SK-N-SH treated with all-trans-retinoic acid at 6 μM for 48 hours (cell line): ENCODE measurements around the gene HDC.

Experiments
- ATAC-seq: fragments of 200-7000 bp; cut with Tn5 transposase; 3 replicates; pipeline ENCODE4 v1.9.1; 2020; ENCODE audit warnings: mild to moderate bottlenecking, moderate library complexity
- ARNTL ChIP-seq: fragments of 450-650 bp; formaldehyde crosslinking; IDR thresholded peaks from 2 replicates; pipeline ENCODE4 v1.5.0; 2020; ENCODE audit warnings: low read depth, mild to moderate bottlenecking, moderate library complexity, borderline replicate concordance
- BACH2 ChIP-seq: fragments of 250-450 bp; sonication (Bioruptor Pico); IDR thresholded peaks from 2 replicates; pipeline ENCODE4 v1.9.0; 2021; ENCODE audit warnings: mild to moderate bottlenecking, borderline replicate concordance
- CSDC2 ChIP-seq: fragments of 250-450 bp; sonication (Bioruptor Pico); IDR thresholded peaks from 2 replicates; pipeline ENCODE4 v1.5.0; 2020; ENCODE audit warnings: mild to moderate bottlenecking, moderate library complexity
- ESRRG ChIP-seq: fragments of 250-450 bp; sonication (Bioruptor Pico); IDR thresholded peaks from 2 replicates; pipeline ENCODE4 v1.6.1; 2021; ENCODE audit warnings: mild to moderate bottlenecking
- GLIS3 ChIP-seq: fragments of 250-450 bp; sonication (Bioruptor Pico); IDR thresholded peaks from 2 replicates; pipeline ENCODE4 v1.5.0; 2020; ENCODE audit warnings: mild to moderate bottlenecking, moderate library complexity
- ISL1 ChIP-seq: fragments of 250-450 bp; sonication (Bioruptor Pico); IDR thresholded peaks from 2 replicates; pipeline ENCODE4 v2.1.2; 2022; ENCODE audit warnings: mild to moderate bottlenecking, moderate library complexity
- OSR1 ChIP-seq: fragments of 250-450 bp; sonication (Bioruptor Pico); IDR thresholded peaks from 2 replicates; pipeline ENCODE4 v1.8.0; 2022; ENCODE audit warnings: moderate library complexity, mild to moderate bottlenecking, inconsistent platforms
- PATZ1 ChIP-seq: fragments of 250-450 bp; sonication (Bioruptor Pico); IDR thresholded peaks from 2 replicates; pipeline ENCODE4 v1.8.0; 2020; ENCODE audit warnings: mild to moderate bottlenecking, moderate library complexity, borderline replicate concordance
- RARB ChIP-seq: fragments of 250-450 bp; sonication (Bioruptor Pico); IDR thresholded peaks from 2 replicates; pipeline ENCODE4 v1.8.0; 2021; ENCODE audit warnings: mild to moderate bottlenecking, moderate library complexity
- SNAI2 ChIP-seq: fragments of 250-450 bp; sonication (Bioruptor Pico); IDR thresholded peaks from 2 replicates; pipeline ENCODE4 v1.5.0; 2020; ENCODE audit warnings: mild to moderate bottlenecking, moderate library complexity
- TCF4 ChIP-seq: fragments of 250-450 bp; sonication (Bioruptor Pico); IDR thresholded peaks from 2 replicates; pipeline ENCODE4 v1.8.0; 2021; ENCODE audit warnings: mild to moderate bottlenecking, moderate library complexity, borderline replicate concordance
- TOX ChIP-seq: fragments of 250-450 bp; sonication (Bioruptor Pico); IDR thresholded peaks from 2 replicates; pipeline ENCODE4 v1.8.0; 2021; ENCODE audit warnings: mild to moderate bottlenecking, moderate library complexity, borderline replicate concordance
- TSHZ2 ChIP-seq: fragments of 250-450 bp; sonication (Bioruptor Pico); IDR thresholded peaks from 2 replicates; pipeline ENCODE4 v1.5.0; 2020; ENCODE audit warnings: mild to moderate bottlenecking, moderate library complexity
- ZFP30 ChIP-seq: fragments of 450-650 bp; formaldehyde crosslinking; IDR thresholded peaks from 2 replicates; pipeline ENCODE4 v1.5.0; 2022; ENCODE audit warnings: mild to moderate bottlenecking, moderate library complexity
- ZNF565 ChIP-seq: fragments of 450-650 bp; formaldehyde crosslinking; conservative IDR thresholded peaks from 2 replicates; pipeline ENCODE4 v1.5.0; 2020; ENCODE audit warnings: low read depth, mild to moderate bottlenecking, moderate library complexity
- ZNF70 ChIP-seq: fragments of 450-650 bp; formaldehyde crosslinking; IDR thresholded peaks from 2 replicates; pipeline ENCODE4 v1.5.0; 2020; ENCODE audit warnings: mild to moderate bottlenecking, moderate library complexity
- ZNF8 ChIP-seq: fragments of 450-650 bp; formaldehyde crosslinking; IDR thresholded peaks from 2 replicates; pipeline ENCODE4 v1.5.0; 2020; ENCODE audit warnings: mild to moderate bottlenecking, moderate library complexity
- TF ChIP-seq, protein P1 (sequence below): fragments of 250-450 bp; sonication (Bioruptor Pico); IDR thresholded peaks from 2 replicates; pipeline ENCODE4 v1.5.1; 2020; ENCODE audit warnings: low read depth, mild to moderate bottlenecking, moderate library complexity
- TF ChIP-seq, protein P2 (sequence below): fragments of 250-450 bp; sonication (Bioruptor Pico); IDR thresholded peaks from 2 replicates; pipeline ENCODE4 v1.5.1; 2021; ENCODE audit warnings: mild to moderate bottlenecking, moderate library complexity
- TF ChIP-seq, protein P3 (sequence below): fragments of 250-450 bp; sonication (Bioruptor Pico); IDR thresholded peaks from 2 replicates; pipeline ENCODE4 v1.8.0; 2021; ENCODE audit warnings: low read depth, mild to moderate bottlenecking, moderate library complexity, borderline replicate concordance

HDC gene

DNA sequence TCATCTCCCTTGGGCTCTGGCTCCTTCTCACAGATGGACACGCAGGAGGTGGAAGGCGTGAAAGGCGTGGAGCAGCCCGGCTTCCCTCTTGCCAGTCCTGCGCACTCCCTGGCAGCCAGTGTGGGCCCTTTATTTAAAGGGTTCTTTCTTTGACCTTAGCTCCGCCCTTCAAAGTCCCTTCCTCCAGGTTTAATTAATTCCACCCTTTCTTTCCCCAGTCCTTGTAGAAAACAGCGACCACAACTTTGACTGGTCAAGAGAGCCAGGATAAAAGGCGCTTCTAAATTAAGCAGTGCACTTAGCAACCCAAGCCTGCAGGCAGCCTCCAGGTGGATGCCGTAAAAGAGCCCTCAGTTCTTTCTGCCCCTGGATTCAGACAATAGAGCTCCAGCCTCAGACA lies at the start of gene HDC:
TSS of gene HDC (minus strand) at position 107 of the 400 bp plus-strand sequence. CDS start at position 4, 103 bp downstream.
- TF ChIP-seq, protein P1, sequence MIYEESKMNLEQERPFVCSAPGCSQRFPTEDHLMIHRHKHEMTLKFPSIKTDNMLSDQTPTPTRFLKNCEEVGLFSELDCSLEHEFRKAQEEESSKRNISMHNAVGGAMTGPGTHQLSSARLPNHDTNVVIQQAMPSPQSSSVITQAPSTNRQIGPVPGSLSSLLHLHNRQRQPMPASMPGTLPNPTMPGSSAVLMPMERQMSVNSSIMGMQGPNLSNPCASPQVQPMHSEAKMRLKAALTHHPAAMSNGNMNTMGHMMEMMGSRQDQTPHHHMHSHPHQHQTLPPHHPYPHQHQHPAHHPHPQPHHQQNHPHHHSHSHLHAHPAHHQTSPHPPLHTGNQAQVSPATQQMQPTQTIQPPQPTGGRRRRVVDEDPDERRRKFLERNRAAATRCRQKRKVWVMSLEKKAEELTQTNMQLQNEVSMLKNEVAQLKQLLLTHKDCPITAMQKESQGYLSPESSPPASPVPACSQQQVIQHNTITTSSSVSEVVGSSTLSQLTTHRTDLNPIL (CRISPR knock-in tag): no peak
- TF ChIP-seq GLIS3 (CRISPR knock-in tag): no peak
- no peak for TF ChIP-seq TOX (CRISPR knock-in tag)
- no peak for TF ChIP-seq ZNF70 (CRISPR knock-in tag)
- TF ChIP-seq ESRRG: no peak
- TF ChIP-seq SNAI2 (CRISPR knock-in tag): no peak
- TF ChIP-seq TCF4 (CRISPR knock-in tag): no peak
- TF ChIP-seq ZNF8: no peak
- TF ChIP-seq, protein P2, sequence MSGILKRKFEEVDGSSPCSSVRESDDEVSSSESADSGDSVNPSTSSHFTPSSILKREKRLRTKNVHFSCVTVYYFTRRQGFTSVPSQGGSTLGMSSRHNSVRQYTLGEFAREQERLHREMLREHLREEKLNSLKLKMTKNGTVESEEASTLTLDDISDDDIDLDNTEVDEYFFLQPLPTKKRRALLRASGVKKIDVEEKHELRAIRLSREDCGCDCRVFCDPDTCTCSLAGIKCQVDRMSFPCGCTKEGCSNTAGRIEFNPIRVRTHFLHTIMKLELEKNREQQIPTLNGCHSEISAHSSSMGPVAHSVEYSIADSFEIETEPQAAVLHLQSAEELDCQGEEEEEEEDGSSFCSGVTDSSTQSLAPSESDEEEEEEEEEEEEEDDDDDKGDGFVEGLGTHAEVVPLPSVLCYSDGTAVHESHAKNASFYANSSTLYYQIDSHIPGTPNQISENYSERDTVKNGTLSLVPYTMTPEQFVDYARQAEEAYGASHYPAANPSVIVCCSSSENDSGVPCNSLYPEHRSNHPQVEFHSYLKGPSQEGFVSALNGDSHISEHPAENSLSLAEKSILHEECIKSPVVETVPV: no peak
- no peak for TF ChIP-seq TSHZ2
- no peak for TF ChIP-seq BACH2 (CRISPR knock-in tag)
- TF ChIP-seq OSR1: no peak
- TF ChIP-seq ARNTL: no peak
- no peak for TF ChIP-seq ISL1
- no peak for TF ChIP-seq ZNF565 (CRISPR knock-in tag)
- no peak for TF ChIP-seq RARB
- TF ChIP-seq, all 23 proteins: peak for 0
- no peak for ATAC-seq

DNA sequence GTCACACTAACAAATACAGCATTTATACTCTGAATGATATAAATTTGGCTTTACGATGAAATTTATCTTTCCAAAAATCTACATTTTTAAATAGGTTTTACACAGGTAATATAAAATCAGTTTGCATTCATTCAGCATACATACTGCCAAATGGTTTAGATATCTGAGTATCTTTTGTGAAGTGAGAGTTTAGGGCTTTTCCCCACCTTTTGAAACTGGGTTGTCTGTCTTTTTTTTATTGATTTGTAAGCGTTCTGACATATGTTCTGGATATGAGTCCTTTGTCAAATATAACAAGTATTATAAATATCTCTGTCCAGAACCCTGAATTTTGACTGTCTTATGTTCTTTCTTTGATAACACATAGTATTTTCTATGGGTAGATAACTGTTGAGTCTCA lies 47.1 kb upstream of the HDC start:
- ATAC-seq: no peak
- TF ChIP-seq ARNTL (no peak), ZFP30 (CRISPR knock-in tag) (no peak), SNAI2 (CRISPR knock-in tag) (no peak), PATZ1 (no peak), OSR1 (no peak), TOX (CRISPR knock-in tag) (no peak)
- TF ChIP-seq, protein P1 (CRISPR knock-in tag): no peak
- TF ChIP-seq, protein P3, sequence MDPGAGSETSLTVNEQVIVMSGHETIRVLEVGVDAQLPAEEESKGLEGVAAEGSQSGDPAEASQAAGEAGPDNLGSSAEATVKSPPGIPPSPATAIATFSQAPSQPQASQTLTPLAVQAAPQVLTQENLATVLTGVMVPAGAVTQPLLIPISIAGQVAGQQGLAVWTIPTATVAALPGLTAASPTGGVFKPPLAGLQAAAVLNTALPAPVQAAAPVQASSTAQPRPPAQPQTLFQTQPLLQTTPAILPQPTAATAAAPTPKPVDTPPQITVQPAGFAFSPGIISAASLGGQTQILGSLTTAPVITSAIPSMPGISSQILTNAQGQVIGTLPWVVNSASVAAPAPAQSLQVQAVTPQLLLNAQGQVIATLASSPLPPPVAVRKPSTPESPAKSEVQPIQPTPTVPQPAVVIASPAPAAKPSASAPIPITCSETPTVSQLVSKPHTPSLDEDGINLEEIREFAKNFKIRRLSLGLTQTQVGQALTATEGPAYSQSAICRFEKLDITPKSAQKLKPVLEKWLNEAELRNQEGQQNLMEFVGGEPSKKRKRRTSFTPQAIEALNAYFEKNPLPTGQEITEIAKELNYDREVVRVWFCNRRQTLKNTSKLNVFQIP (CRISPR knock-in tag): no peak

GRCh38 chr15:50307799-50308198 lies 42.3 kb upstream of the HDC start:
- no peak for ATAC-seq
- TF ChIP-seq PATZ1 (no peak), ZNF565 (CRISPR knock-in tag) (no peak), ZNF8 (peak; percentile 90), OSR1 (no peak), ISL1 (no peak), ZFP30 (CRISPR knock-in tag) (peak; percentile 95), ESRRG (no peak), TOX (CRISPR knock-in tag) (no peak), CSDC2 (no peak), BACH2 (CRISPR knock-in tag) (no peak)
